ENCODE data around the gene SCGB1A1.
A peak's percentile ranks its signal among the peaks of the same experiment; 100 is the strongest.

The SCGB1A1 gene

GRCh38 chr11:62418733-62419132 is at the start of gene SCGB1A1:
Gene SCGB1A1, plus strand, starts transcription at chr11:62419033. Its CDS starts 63 bp downstream, at chr11:62419096.
- TF ChIP-seq CTCF (IDR thresholded peaks at IDR 0.05), result no peak

- TF ChIP-seq CTCF (IDR thresholded peaks at IDR 0.05), result no peak
Measured at GRCh38 chr11:62370743-62371440, 47.9 kb upstream of the SCGB1A1 start.

- TF ChIP-seq CTCF (IDR thresholded peaks at IDR 0.05), result no peak
Measured at GRCh38 chr11:62372871-62373270, 46.0 kb upstream of the SCGB1A1 start.

GRCh38 chr11:62373464-62374119 is 45.2 kb upstream of the SCGB1A1 start:
- TF ChIP-seq CTCF (IDR thresholded peaks at IDR 0.05), result no peak

GRCh38 chr11:62374801-62375200 is 44.0 kb upstream of the SCGB1A1 start:
- TF ChIP-seq CTCF (IDR thresholded peaks at IDR 0.05), result no peak

GRCh38 chr11:62380821-62381245 is 38.0 kb upstream of the SCGB1A1 start:
- peak; percentile 68 for TF ChIP-seq CTCF (IDR thresholded peaks at IDR 0.05)

GRCh38 chr11:62383822-62384221 is 35.0 kb upstream of the SCGB1A1 start:
- TF ChIP-seq CTCF (IDR thresholded peaks at IDR 0.05), result no peak
